Globus pallidus (tissue), 1 donor: ENCODE measurements around the gene PDE11A.
"Not testable (repeated sequence)": the region's sequence is repeated elsewhere in the genome, so short reads cannot be mapped to it uniquely, and the experiment has no call there.

Experiments
- DNase-seq: peaks from one replicate; pipeline ENCODE4 v3.0.0-alpha.2; 2015; ENCODE audit warnings: low spot score

Gene PDE11A

DNA sequence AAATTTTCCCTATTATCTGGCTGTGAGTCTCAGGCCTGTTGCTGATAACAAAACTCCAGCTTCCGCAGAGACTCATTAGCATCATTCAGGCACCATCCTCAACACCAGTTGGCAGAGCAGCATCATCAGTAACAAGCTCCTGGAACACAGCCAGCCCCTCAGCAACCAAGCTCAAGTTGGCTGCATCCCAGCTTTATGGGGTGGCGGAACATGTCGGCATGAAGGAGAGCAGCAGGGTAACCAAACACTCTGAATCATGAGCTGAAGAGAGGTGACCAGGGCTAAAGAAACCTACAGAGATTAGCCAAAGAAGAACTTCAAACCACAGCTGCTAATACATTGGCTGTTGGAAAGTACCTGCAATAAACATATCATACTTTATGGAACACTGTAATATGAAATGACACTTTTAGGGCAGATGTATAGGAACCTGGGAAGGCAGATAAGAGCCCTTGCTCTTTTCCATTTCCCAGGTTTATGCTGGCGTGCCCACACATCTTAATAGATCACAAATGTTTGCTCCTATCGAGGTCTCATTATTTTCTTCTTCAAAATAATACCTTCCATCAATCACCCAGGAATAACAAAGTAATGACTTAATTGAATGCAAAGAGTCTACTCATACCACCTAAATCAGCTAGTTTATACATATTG lies 63.8 kb downstream of the PDE11A start:
- DNase-seq = no peak

DNA sequence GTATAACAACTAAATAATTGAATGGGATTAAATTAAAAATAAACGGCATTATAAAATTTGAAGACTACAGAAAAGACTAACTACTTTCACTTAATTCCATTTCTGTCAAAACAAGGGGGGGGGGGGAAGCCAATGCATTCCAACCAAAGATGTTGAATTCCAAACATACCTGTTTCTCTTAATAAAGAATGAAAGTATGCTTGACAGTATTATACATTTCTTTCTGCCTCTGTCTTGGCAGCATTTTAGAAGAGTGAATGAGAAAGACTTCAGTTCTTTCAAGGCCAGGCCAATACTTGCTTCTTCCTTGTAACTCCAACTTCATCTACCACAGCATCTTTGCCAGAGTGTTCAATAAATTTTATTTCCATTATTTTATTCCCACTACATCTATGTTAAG lies 65.9 kb downstream of the PDE11A start:
- DNase-seq = no peak

DNA sequence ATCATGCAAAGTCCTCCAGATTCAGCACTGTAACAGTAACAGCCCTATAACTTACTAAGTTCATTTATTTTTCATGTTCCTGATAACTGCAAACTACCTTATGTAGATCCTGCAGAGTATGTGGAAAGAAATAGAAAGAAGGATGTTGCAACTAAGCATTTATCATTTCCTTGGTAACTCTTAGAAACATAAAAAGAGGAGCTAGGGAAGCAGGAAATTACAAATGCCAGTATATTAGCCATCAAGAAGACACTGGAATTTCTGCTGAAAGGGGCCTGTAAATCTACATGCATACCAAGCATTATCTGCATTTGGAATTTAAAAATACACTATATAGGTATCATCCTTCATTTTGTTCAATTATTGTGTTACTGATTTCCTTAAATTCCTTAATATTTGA lies 66.8 kb downstream of the PDE11A start:
- no peak for DNase-seq

DNA sequence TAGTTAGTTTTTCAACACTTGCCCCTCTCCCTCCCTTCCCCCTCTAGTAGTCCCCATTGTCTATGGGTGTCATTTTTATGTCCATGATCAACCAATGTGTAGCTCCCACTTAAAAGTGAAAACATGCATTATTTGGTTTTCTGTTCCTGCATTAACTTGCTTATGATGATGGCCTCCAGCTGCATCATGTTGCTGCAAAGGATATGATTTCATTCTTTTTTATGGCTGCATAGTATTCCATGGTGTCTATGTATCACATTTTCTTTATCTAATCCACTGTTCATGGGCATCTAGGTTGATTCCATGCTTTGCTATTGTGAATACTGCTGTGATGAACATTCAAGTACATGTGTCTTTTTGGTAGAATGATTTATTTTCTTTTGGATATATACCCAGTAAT lies 70.5 kb downstream of the PDE11A start:
- DNase-seq = no peak

DNA sequence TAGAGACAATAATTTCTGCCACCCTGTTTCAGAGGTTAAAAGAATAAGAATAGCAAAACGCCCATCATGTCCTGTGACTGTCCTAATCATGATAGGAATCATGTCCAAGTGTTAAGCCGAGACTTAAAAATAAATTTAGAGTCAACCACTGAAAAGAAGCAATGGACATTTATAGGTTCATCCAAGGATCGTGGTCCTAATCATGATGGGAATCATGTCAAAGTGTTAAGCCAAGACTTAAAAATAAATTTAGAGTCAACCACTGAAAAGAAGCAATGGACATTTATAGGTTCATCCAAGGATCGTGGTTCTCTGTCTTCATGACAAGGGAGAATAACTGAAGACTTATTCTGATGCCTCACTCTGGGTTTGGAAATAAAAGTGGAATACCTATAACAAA lies 73.6 kb downstream of the PDE11A start:
- no peak for DNase-seq

GRCh38 chr2:177998006-177998405 lies 74.6 kb downstream of the PDE11A start:
- DNase-seq = no peak

GRCh38 chr2:177992992-177993391 lies 79.6 kb downstream of the PDE11A start:
- DNase-seq = no peak

DNA sequence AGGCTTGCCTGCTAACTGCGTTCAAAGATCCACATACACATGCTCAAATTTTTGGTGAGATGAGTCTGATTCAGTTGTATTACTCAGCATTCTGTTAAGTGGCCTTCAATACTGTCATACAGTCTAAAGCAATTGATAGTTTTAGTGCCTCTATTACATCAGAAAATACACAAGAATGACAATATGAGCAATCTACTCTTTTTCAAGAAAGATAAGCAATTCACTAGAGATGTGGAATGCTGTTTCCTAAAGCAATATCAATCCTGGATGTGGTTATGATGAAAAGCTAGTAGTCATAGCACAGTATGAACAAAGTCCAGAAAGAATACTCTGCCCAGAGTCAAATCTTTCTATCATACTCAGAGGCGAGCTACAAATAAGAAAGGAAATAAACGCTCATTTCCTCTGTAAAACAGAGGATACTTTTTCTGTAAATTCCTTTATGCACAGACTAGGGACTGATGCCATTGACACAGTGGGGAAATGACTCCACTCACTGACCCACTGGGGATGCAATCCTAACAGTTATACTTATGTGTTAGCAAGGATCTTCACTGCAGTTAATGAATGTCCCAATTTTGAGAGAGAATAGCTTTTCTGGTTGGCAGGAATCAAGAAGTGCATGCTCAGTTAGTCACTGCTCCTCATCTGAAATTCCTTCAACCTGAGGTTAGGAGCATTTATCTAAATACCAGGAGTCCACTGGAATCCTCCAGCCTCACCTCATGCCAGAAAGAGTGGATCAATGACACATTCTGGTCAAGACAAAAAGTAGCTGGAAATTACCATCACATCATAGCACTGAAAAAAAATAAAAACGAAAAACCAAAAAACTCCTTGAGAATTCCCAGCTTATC lies 83.3 kb downstream of the PDE11A start:
- no peak for DNase-seq

DNA sequence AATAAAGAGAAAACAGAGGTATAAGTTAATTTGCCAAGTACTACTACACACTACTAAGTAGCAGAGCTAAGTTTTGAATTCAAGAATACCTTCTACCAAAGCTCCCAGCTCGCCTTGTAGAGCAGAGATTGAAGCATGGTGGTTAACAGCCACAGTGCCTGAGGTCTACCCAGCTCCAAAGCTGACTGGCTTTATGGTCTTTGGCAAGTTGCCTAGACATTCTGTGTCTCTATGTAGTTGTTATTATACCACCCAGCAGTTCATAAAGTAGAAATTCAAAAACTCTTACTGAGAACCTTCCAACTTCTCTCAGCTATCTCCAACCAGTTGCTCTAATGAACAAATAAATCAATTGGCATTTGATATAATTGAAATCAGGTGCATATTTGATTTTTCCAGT lies 87.8 kb downstream of the PDE11A start:
- no peak for DNase-seq

- DNase-seq = peak; percentile 0
Observed at GRCh38 chr2:177983183-177983788, 89.3 kb downstream of the PDE11A start.

- no peak for DNase-seq
Observed at GRCh38 chr2:177972782-177973181, 99.8 kb downstream of the PDE11A start.

DNA sequence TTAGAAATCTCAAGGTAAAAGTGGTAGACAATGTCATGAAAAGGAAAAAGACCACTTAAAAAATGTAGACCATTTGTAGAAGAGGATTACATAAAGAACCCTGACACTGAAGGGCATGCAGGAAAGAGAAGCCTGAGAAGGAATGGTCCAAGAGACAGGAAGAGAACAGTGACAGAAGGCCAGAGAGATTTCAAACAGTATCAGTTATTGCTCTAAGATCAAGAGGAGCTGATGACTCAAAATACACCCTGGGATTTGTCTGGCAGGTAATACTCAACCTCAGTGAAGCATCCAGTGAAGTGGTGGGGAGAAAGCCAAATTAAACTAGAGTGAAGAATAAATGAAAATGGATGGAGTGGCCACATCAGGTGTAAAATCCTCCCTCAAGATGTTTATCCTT lies 100.5 kb downstream of the PDE11A start:
- no peak for DNase-seq

- no peak for DNase-seq
Observed at GRCh38 chr2:177970670-177971454, 101.7 kb downstream of the PDE11A start.

DNA sequence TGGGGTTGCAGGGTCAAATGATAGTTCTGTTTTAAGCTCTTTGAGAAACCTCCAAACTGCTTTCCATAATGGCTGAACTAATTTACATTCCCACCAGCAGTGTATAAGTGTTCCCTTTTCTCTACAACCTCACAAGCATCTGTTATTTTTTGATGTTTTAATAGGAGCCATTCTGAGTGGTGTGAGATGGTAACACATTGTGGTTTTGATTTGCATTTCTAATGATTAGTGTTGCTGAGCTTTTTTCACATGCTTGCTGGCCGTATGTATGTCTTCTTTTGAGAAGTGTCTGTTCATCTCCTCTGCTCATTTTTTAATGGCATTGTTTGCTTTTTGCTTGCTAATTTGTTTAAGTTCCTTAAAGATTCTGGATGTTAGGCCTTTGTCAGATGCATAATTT lies 107.7 kb downstream of the PDE11A start:
- DNase-seq = no peak

GRCh38 chr2:177952151-177952550 lies 120.4 kb downstream of the PDE11A start:
- DNase-seq = no peak

- not testable (repeated sequence) for DNase-seq
Observed at GRCh38 chr2:177947598-177947997, 125.0 kb downstream of the PDE11A start.

DNA sequence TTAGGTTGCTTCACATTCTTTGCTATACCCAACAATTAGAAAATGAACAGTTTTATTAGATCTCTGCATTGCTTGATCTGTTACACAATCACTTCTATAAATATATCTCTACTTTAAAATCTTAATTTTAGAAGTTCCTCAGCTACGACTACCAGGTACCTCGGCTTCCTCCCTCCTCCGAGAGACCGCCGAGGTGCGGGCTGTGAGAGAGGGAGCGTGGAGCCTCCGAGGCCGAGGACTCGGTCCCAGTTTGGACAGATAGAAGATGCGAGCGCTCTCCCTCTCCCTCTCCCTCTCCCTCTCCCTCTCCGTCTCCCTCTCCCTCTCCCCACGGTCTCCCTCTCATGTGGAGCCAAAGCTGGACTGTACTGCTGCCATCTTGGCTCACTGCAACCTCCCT lies 128.0 kb downstream of the PDE11A start:
- DNase-seq = not testable (repeated sequence)

GRCh38 chr2:177942731-177943130 lies 129.8 kb downstream of the PDE11A start:
- no peak for DNase-seq

DNA sequence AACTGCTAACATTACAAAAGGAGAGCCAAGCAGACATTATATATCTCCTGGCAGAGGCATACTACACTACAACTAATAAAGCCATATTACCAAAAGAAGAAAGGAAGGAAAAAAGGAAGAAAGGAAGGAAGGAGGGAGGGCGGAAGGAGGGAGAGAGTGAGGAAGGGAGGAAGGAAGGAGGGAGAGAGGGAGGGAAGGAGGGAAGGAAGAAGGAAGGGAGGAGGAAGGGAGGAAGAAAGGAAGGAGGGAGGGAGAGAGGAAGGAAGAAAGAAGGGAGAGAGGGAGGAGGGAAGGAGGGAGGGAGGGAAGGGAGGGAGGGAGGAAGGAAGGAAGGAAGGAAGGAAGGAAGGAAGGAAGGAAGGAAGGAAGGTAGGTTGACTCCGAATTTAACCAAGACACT lies 133.4 kb downstream of the PDE11A start:
- DNase-seq = no peak

DNA sequence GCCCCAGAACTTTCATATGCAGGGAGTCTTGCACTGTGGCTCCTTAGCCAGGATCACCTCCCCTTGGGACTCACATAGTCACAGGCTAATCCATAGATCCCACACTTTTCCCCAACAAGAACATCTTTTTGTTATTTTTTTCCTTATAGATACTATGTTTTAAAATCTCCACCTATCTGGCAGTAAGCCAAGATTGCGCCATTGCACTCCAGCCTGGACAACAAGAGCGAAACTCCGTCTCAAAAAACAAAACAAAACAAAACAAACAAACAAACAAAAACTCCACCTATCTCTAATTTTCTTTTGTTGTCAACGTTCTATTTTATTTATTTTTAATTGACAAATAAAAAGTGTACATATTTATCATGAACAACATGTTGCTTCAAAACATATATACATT lies 141.7 kb downstream of the PDE11A start:
- DNase-seq = no peak

- DNase-seq = no peak
Observed at GRCh38 chr2:177929662-177930522, 142.7 kb downstream of the PDE11A start.
